H9 (cell line): ENCODE measurements around the gene LIX1L. TPM values are rescaled to one million over a fixed set of nuclear protein-coding genes. Genes with fewer than 3 reads are reported as not detected.

ENCODE experiments used
- DNase-seq: peaks from one replicate; pipeline ENCODE4 v3.0.0-alpha.2; 2017
- H2AFZ ChIP-seq: one replicate; pipeline ENCODE4 v1.6.1; 2013; ENCODE audit warnings: mild to moderate bottlenecking, low read length, control low read depth, moderate library complexity
- H2AK5ac ChIP-seq: 2 replicates; pipeline ENCODE4 v1.6.1; 2013; ENCODE audit warnings: low read length, control low read depth, mixed read lengths; ENCODE audit not compliant: insufficient read length
- H2BK120ac ChIP-seq: one replicate; pipeline ENCODE4 v1.6.1; 2013; ENCODE audit warnings: low read depth, mild to moderate bottlenecking, low read length, control low read depth, inconsistent platforms; ENCODE audit not compliant: poor library complexity, severe bottlenecking
- H2BK12ac ChIP-seq: 2 replicates; pipeline ENCODE4 v1.6.1; 2013; ENCODE audit warnings: low read length, control low read depth, mixed read lengths, low read depth; ENCODE audit not compliant: insufficient read length
- H2BK15ac ChIP-seq: 2 replicates; pipeline ENCODE4 v1.6.1; 2013; ENCODE audit warnings: low read depth, low read length, control low read depth
- H2BK20ac ChIP-seq: one replicate; pipeline ENCODE4 v1.6.1; 2013; ENCODE audit warnings: low read depth, mild to moderate bottlenecking, low read length, control low read depth, inconsistent platforms; ENCODE audit not compliant: poor library complexity, severe bottlenecking
- H2BK5ac ChIP-seq: 2 replicates; pipeline ENCODE4 v1.6.1; 2013; ENCODE audit warnings: low read length, control low read depth, mixed read lengths; ENCODE audit not compliant: insufficient read length
- H3K14ac ChIP-seq: 2 replicates; pipeline ENCODE4 v1.6.1; 2013; ENCODE audit warnings: low read length, control low read depth; ENCODE audit not compliant: insufficient read depth
- H3K18ac ChIP-seq: 2 replicates; pipeline ENCODE4 v1.6.1; 2013; ENCODE audit warnings: low read depth, mild to moderate bottlenecking, mixed read lengths, low read length, control low read depth; ENCODE audit not compliant: insufficient read length
- H3K23ac ChIP-seq: 2 replicates; pipeline ENCODE4 v1.6.1; 2013; ENCODE audit warnings: low read length, control low read depth, mixed read lengths, low read depth; ENCODE audit not compliant: insufficient read length
- H3K23me2 ChIP-seq: 2 replicates; pipeline ENCODE4 v1.6.1; 2013; ENCODE audit warnings: low read depth, mild to moderate bottlenecking, mixed read lengths, low read length, control low read depth; ENCODE audit not compliant: insufficient read length, poor library complexity, severe bottlenecking
- H3K27ac ChIP-seq: 2 replicates; pipeline ENCODE4 v1.5.1; 2013; ENCODE audit warnings: low read length, control low read depth, mixed read lengths, low read depth; ENCODE audit not compliant: insufficient read length
- H3K27me3 ChIP-seq: 2 replicates; pipeline ENCODE4 v1.6.1; 2013; ENCODE audit warnings: low read length, control low read depth, inconsistent platforms; ENCODE audit not compliant: insufficient read depth
- H3K4ac ChIP-seq: 2 replicates; pipeline ENCODE4 v1.6.1; 2013; ENCODE audit warnings: low read depth, mild to moderate bottlenecking, control low read depth, inconsistent platforms, low read length, moderate library complexity
- H3K4me1 ChIP-seq: 2 replicates; pipeline ENCODE4 v1.6.1; 2013; ENCODE audit warnings: low read length, control low read depth, inconsistent platforms; ENCODE audit not compliant: insufficient read depth
- H3K4me2 ChIP-seq: 2 replicates; pipeline ENCODE4 v1.6.1; 2013; ENCODE audit warnings: low read length, control low read depth, mixed read lengths; ENCODE audit not compliant: insufficient read length, insufficient read depth
- H3K56ac ChIP-seq: 2 replicates; pipeline ENCODE4 v1.6.1; 2013; ENCODE audit warnings: low read depth, mild to moderate bottlenecking, mixed read lengths, low read length, control low read depth; ENCODE audit not compliant: insufficient read length
- H3K79me1 ChIP-seq: 2 replicates; pipeline ENCODE4 v1.6.1; 2013; ENCODE audit warnings: low read depth, mild to moderate bottlenecking, moderate library complexity, low read length, control low read depth, inconsistent platforms; ENCODE audit not compliant: insufficient read depth, poor library complexity, severe bottlenecking
- H3K79me2 ChIP-seq: 2 replicates; pipeline ENCODE4 v1.6.1; 2013; ENCODE audit warnings: low read length, control low read depth, inconsistent platforms; ENCODE audit not compliant: insufficient read depth
- H3K9ac ChIP-seq: 2 replicates; pipeline ENCODE4 v1.6.1; 2013; ENCODE audit warnings: low read length, control low read depth, mixed read lengths; ENCODE audit not compliant: insufficient read length; ENCODE audit errors: extremely low read depth
- H3K9me3 ChIP-seq: one replicate; pipeline ENCODE4 v1.6.1; 2013; ENCODE audit warnings: low read depth, low read length, inconsistent platforms; ENCODE audit not compliant: control insufficient read depth
- H3T11ph ChIP-seq: one replicate; pipeline ENCODE4 v1.6.1; 2013; ENCODE audit warnings: mild to moderate bottlenecking, low read length, control low read depth, inconsistent platforms
- H4K20me1 ChIP-seq: one replicate; pipeline ENCODE4 v1.6.1; 2013; ENCODE audit not compliant: control insufficient read depth, insufficient read length, insufficient read depth
- H4K5ac ChIP-seq: 2 replicates; pipeline ENCODE4 v1.6.1; 2013; ENCODE audit warnings: low read depth, mild to moderate bottlenecking, mixed read lengths, low read length, control low read depth; ENCODE audit not compliant: insufficient read length
- H4K8ac ChIP-seq: replicated peaks from 2 replicates; pipeline ENCODE4 v1.6.1; 2013; ENCODE audit warnings: low read length, control low read depth, mixed read lengths, low read depth; ENCODE audit not compliant: insufficient read length
- H4K91ac ChIP-seq: 2 replicates; pipeline ENCODE4 v1.6.1; 2013; ENCODE audit warnings: low read depth, mild to moderate bottlenecking, moderate library complexity, mixed read lengths, low read length, control low read depth; ENCODE audit not compliant: insufficient read length
- H3K27ac Mint-ChIP-seq, 3 experiments: 2 replicates in 2 of 3; 3 replicates in 1 of 3; pipeline ENCODE4 v1.8.0; 2020 to 2021; ENCODE audit warnings: mixed read lengths in 3 of 3, mild to moderate bottlenecking in 1 of 3, moderate library complexity in 1 of 3
- H3K27me3 Mint-ChIP-seq: 2 replicates; pipeline ENCODE4 v1.8.0; 2021; ENCODE audit warnings: low read depth, mild to moderate bottlenecking, moderate library complexity, mixed read lengths
- H3K36me3 Mint-ChIP-seq, 3 experiments: 2 replicates in 2 of 3; 3 replicates in 1 of 3; pipeline ENCODE4 v1.8.0; 2020 to 2021; ENCODE audit warnings: low read depth in 3 of 3, mixed read lengths in 3 of 3; ENCODE audit not compliant: insufficient read depth in 1 of 3
- H3K4me1 Mint-ChIP-seq, 2 experiments: 2 replicates each; pipeline ENCODE4 v1.8.0; 2020; ENCODE audit warnings: mixed read lengths in 2 of 2
- H3K4me3 Mint-ChIP-seq, 2 experiments: 2 replicates in 1 of 2; 3 replicates in 1 of 2; pipeline ENCODE4 v1.8.0; 2020 to 2021; ENCODE audit warnings: mild to moderate bottlenecking in 2 of 2, mixed read lengths in 2 of 2, moderate library complexity in 1 of 2
- H3K9me3 Mint-ChIP-seq, 2 experiments: 2 replicates in 1 of 2; 3 replicates in 1 of 2; pipeline ENCODE4 v1.8.0; 2020; ENCODE audit warnings: mild to moderate bottlenecking in 2 of 2, mixed read lengths in 2 of 2, moderate library complexity in 1 of 2
- CTCF ChIP-seq: fragments of 200-600 bp; sonication (generic); conservative IDR thresholded peaks from 3 replicates; pipeline ENCODE4 v1.8.0; 2021; ENCODE audit warnings: antibody characterized with exemption, mild to moderate bottlenecking
- WGBS: extraction: QIAGEN DNeasy Blood & Tissue Kit; methylation state at CpG from one replicate; pipeline ENCODE4 v1.1.7; 2013; ENCODE audit warnings: missing lambda C conversion rate, low lambda C conversion rate, mixed read lengths; ENCODE audit not compliant: insufficient read length; ENCODE audit errors: extremely low coverage; 5-methylcytosine and 5-hydroxymethylcytosine counted together
- total RNA-seq: library from RNA; stranded (reverse); gene quantifications from 2 replicates; pipeline ENCODE4 v1.2.1, GENCODE V29; 2021

LIX1L gene
- total RNA-seq, 1 experiment from 2014 or later, result 5.9 TPM

DNA sequence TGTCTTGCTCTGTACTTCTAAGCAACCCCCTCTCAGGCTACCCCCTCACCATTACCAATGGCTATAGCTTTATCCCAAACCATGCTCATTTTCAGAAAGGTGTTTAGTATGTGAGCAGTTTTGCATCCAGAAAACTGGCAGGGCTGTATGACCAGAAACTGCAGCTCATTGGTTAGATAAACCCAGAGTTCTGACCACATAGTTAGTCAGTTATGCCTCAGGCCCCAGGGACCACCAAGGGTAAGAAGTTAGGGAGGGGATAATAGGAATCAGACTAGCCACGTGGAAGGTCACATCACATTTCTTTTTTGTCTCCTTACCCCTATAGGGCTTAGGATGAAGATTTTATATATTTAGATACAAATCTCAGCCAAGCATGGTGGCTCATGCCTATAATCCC is 49.2 kb downstream of the LIX1L start:
- no peak overlapping the region for H2AFZ ChIP-seq
- H3K79me1 ChIP-seq, result no peaks in the 10 kb centered on the region
- no peak overlapping the region for H4K8ac ChIP-seq
- H3K27me3 Mint-ChIP-seq, result peaks cover 15% of the 10 kb centered on the region
- H3K36me3 Mint-ChIP-seq, result peaks cover 0 to 8% (median 0%) of the 10 kb centered on the region in 3 experiments; a peak in 2 of 7 replicates
- H3K14ac ChIP-seq, result no peak overlapping the region
- no CpG with 5 or more reads among the region's 1 CpG for WGBS
- no peak overlapping the region for H4K5ac ChIP-seq
- H2BK15ac ChIP-seq, result no peak overlapping the region
- no peak overlapping the region for H2AK5ac ChIP-seq
- peaks cover 9 to 12% of the 10 kb centered on the region in 2 experiments for H3K4me1 Mint-ChIP-seq
- no peaks in the 10 kb centered on the region for H3K9me3 ChIP-seq
- H3K4ac ChIP-seq, result no peak overlapping the region
- H3K27ac Mint-ChIP-seq, result no peak overlapping the region
- no peak overlapping the region for H3K18ac ChIP-seq
- DNase-seq, result no peak
- no peaks in the 10 kb centered on the region for H4K20me1 ChIP-seq
- no peak overlapping the region for H3K27ac ChIP-seq
- no peak overlapping the region for H3K4me2 ChIP-seq
- H3K79me2 ChIP-seq, result no peaks in the 10 kb centered on the region
- no peak overlapping the region for H3T11ph ChIP-seq
- H2BK12ac ChIP-seq, result no peak overlapping the region
- H3K27me3 ChIP-seq, result no peaks in the 10 kb centered on the region
- no peaks in the 10 kb centered on the region for H3K9me3 Mint-ChIP-seq
- TF ChIP-seq CTCF, result no peak
- H3K56ac ChIP-seq, result no peak overlapping the region
- H3K4me1 ChIP-seq, result no peaks in the 10 kb centered on the region
- H3K9ac ChIP-seq, result no peak overlapping the region
- no peak overlapping the region for H3K4me3 Mint-ChIP-seq
- no peak overlapping the region for H2BK20ac ChIP-seq
- no peaks in the 10 kb centered on the region for H3K23me2 ChIP-seq
- H3K23ac ChIP-seq, result no peak overlapping the region
- no peak overlapping the region for H2BK120ac ChIP-seq
- no peak overlapping the region for H4K91ac ChIP-seq
- no peak overlapping the region for H2BK5ac ChIP-seq
